ENCODE results near the gene COL5A1. TPM values are rescaled to one million over a fixed set of nuclear protein-coding genes. Genes with fewer than 3 reads are reported as not detected.
"Not testable (repeated sequence)": the region's sequence is repeated elsewhere in the genome, so short reads cannot be mapped to it uniquely, and the experiment has no call there.

The COL5A1 gene
- total RNA-seq, 1 donor from 2014 or later: 18.7 TPM

- ATAC-seq (no peak), DNase-seq (ENCODE audit: missing footprints) (peak; percentile 32)
- intact Hi-C loops (cut with DNase I): no loop called here
Observed at GRCh38 chr9:134708672-134709038, 67.1 kb downstream of the COL5A1 start.

- ATAC-seq (peak; percentile 29), DNase-seq (ENCODE audit: missing footprints) (peak; percentile 67)
- intact Hi-C loops (cut with DNase I): no loop called here
Observed at GRCh38 chr9:134709512-134710270, 68.1 kb downstream of the COL5A1 start.

- intact Hi-C loops (cut with DNase I): no loop called here
- DNase-seq (ENCODE audit: missing footprints) (no peak), ATAC-seq (no peak)
Observed at GRCh38 chr9:134710271-134710540, 68.6 kb downstream of the COL5A1 start.

- DNase-seq (ENCODE audit: missing footprints) (peak; percentile 14), ATAC-seq (no peak)
- intact Hi-C loops (cut with DNase I): no loop called here
Observed at GRCh38 chr9:134710901-134711300, 69.3 kb downstream of the COL5A1 start.

GRCh38 chr9:134712243-134712642 is 70.6 kb downstream of the COL5A1 start:
- DNase-seq (ENCODE audit: missing footprints): no peak
- intact Hi-C loops (cut with DNase I): loop anchor here (2.0 kb wide), 1 partner anchor 21 kb away; no protein-coding TSS in a partner anchor
- no peak for ATAC-seq

- intact Hi-C loops (cut with DNase I): loop anchor here (2.0 kb wide), 1 partner anchor 20 kb away; no protein-coding TSS in a partner anchor
- peak; percentile 80 for DNase-seq (ENCODE audit: missing footprints)
- peak; percentile 84 for ATAC-seq
Observed at GRCh38 chr9:134712926-134713325, 71.3 kb downstream of the COL5A1 start.

GRCh38 chr9:134715536-134715935 is 73.9 kb downstream of the COL5A1 start:
- DNase-seq (ENCODE audit: missing footprints); ATAC-seq; intact Hi-C loops (cut with DNase I): not testable (repeated sequence)

- ATAC-seq: no peak
- DNase-seq (ENCODE audit: missing footprints): peak; percentile 43
- intact Hi-C loops (cut with DNase I): no loop called here
Observed at GRCh38 chr9:134716067-134716466, 74.5 kb downstream of the COL5A1 start.

GRCh38 chr9:134717056-134717455 is 75.5 kb downstream of the COL5A1 start:
- intact Hi-C loops (cut with DNase I): no loop called here
- DNase-seq (ENCODE audit: missing footprints): peak; percentile 66
- no peak for ATAC-seq

GRCh38 chr9:134717924-134718645 is 76.5 kb downstream of the COL5A1 start:
- ATAC-seq (no peak), DNase-seq (ENCODE audit: missing footprints) (peak; percentile 25)
- intact Hi-C loops (cut with DNase I): no loop called here

GRCh38 chr9:134719331-134719730 is 77.7 kb downstream of the COL5A1 start:
- intact Hi-C loops (cut with DNase I): no loop called here
- DNase-seq (ENCODE audit: missing footprints) (peak; percentile 56), ATAC-seq (no peak)

GRCh38 chr9:134720136-134720753 is 78.6 kb downstream of the COL5A1 start:
- intact Hi-C loops (cut with DNase I): no loop called here
- DNase-seq (ENCODE audit: missing footprints): peak; percentile 35

GRCh38 chr9:134720796-134721195 is 79.2 kb downstream of the COL5A1 start:
- ATAC-seq: no peak
- DNase-seq (ENCODE audit: missing footprints): peak; percentile 56
- intact Hi-C loops (cut with DNase I): no loop called here

More at GRCh38 chr9:134720136-134720753, 78.6 kb downstream of the COL5A1 start:
- no peak for ATAC-seq

GRCh38 chr9:134721344-134721743 is 79.7 kb downstream of the COL5A1 start:
- DNase-seq (ENCODE audit: missing footprints): peak; percentile 14
- intact Hi-C loops (cut with DNase I): no loop called here
- ATAC-seq: no peak

GRCh38 chr9:134722120-134722701 is 80.6 kb downstream of the COL5A1 start:
- intact Hi-C loops (cut with DNase I): no loop called here
- ATAC-seq: no peak
- DNase-seq (ENCODE audit: missing footprints): peak; percentile 28

- DNase-seq (ENCODE audit: missing footprints) (peak; percentile 50), ATAC-seq (no peak)
- intact Hi-C loops (cut with DNase I): no loop called here
Observed at GRCh38 chr9:134723037-134723436, 81.4 kb downstream of the COL5A1 start.

GRCh38 chr9:134723491-134724190 is 82.0 kb downstream of the COL5A1 start:
- DNase-seq (ENCODE audit: missing footprints): peak; percentile 45
- no peak for ATAC-seq
- intact Hi-C loops (cut with DNase I): no loop called here

GRCh38 chr9:134724202-134724911 is 82.8 kb downstream of the COL5A1 start:
- intact Hi-C loops (cut with DNase I): no loop called here
- DNase-seq (ENCODE audit: missing footprints): peak; percentile 82
- peak; percentile 70 for ATAC-seq
